Activated T-cell treated with anti-CD3 and anti-CD28 coated beads, Interleukin-2, amount 50 U/mL, for 1 hour (primary cell): ENCODE results near the gene NPR2.

Experiments
- DNase-seq: peaks from one replicate; pipeline ENCODE4 v3.0.0-alpha.2; 2020

NPR2 gene

GRCh38 chr9:35834260-35835215 is 43.1 kb downstream of the NPR2 start:
- DNase-seq = no peak

GRCh38 chr9:35835216-35835632 is 43.8 kb downstream of the NPR2 start:
- no peak for DNase-seq

- DNase-seq = no peak
Measured at GRCh38 chr9:35835766-35836165, 44.4 kb downstream of the NPR2 start.

GRCh38 chr9:35836595-35836994 is 45.2 kb downstream of the NPR2 start:
- no peak for DNase-seq

- DNase-seq = no peak
Measured at GRCh38 chr9:35839926-35840325, 48.5 kb downstream of the NPR2 start.

- no peak for DNase-seq
Measured at GRCh38 chr9:35840881-35841644, 49.7 kb downstream of the NPR2 start.

- no peak for DNase-seq
Measured at GRCh38 chr9:35841645-35841900, 50.2 kb downstream of the NPR2 start.

GRCh38 chr9:35842020-35842745 is 50.8 kb downstream of the NPR2 start:
- DNase-seq = no peak

- no peak for DNase-seq
Measured at GRCh38 chr9:35842795-35843194, 51.4 kb downstream of the NPR2 start.

- DNase-seq = no peak
Measured at GRCh38 chr9:35844628-35845270, 53.4 kb downstream of the NPR2 start.

GRCh38 chr9:35845824-35846771 is 54.7 kb downstream of the NPR2 start:
- no peak for DNase-seq

GRCh38 chr9:35847792-35848572 is 56.6 kb downstream of the NPR2 start:
- no peak for DNase-seq

- no peak for DNase-seq
Measured at GRCh38 chr9:35852267-35852815, 61.0 kb downstream of the NPR2 start.

- no peak for DNase-seq
Measured at GRCh38 chr9:35852876-35853865, 61.8 kb downstream of the NPR2 start.

GRCh38 chr9:35854091-35854762 is 62.8 kb downstream of the NPR2 start:
- DNase-seq = no peak

GRCh38 chr9:35856206-35856605 is 64.8 kb downstream of the NPR2 start:
- no peak for DNase-seq

- DNase-seq = no peak
Measured at GRCh38 chr9:35856882-35857281, 65.5 kb downstream of the NPR2 start.

- DNase-seq = no peak
Measured at GRCh38 chr9:35858458-35858857, 67.1 kb downstream of the NPR2 start.
